WI38 (cell line): ENCODE measurements around the gene ACAD10.

ENCODE experiments used
- H3K4me3 ChIP-seq: 2 replicates; pipeline ENCODE4 v1.5.1; 2011; ENCODE audit warnings: low read depth, mild to moderate bottlenecking, control low read depth, low read length
- CTCF ChIP-seq: IDR thresholded peaks from 2 replicates; pipeline ENCODE4 v1.5.1; 2012; ENCODE audit warnings: low read depth, mild to moderate bottlenecking, control low read depth, low read length

The ACAD10 gene

GRCh38 chr12:111687255-111687654, 1.4 kb downstream of the ACAD10 start:
- TF ChIP-seq CTCF: no peak

DNA sequence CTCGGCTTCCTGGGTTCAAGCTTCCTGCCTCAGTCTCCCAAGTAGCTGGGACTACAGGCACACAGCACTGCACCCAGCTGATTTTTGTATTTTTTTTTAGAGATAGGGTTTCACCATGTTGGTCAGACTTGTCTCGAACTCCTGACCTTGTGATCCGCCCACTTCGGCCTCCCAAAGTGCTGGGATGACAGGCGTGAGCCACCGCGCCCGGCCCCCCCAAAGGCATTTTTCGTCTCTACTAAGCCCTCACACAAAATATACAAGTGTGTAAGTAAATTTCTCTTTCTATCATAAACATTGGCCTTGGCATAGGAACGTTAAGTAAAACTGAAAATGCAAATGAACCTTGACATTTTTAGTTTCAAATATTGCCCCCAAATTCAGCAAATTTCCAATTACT, 2.1 kb downstream of the ACAD10 start:
- H3K4me3 ChIP-seq: no peak overlapping the region
- TF ChIP-seq CTCF: no peak

More at GRCh38 chr12:111687255-111687654, 1.4 kb downstream of the ACAD10 start:
- H3K4me3 ChIP-seq: no peak overlapping the region

DNA sequence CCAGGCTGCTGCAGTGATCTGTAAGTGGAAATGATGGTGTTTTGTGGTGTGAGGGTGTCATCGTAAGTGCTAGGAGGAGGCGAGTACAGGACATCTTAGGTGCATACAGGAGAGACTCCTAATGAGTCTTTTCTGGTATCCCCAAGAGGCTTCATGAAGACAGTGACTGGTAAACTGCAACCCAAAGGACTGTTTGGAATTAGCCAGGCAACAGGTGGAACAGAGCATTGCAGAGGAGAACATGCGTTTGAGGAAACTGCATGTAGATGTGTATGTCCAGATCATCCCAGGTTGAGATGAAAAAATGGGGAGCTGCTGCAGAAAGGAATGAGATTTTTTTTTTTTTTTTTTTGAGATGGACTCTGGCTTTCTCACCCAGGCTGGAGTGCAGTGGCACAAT, 5.4 kb downstream of the ACAD10 start:
- no peak overlapping the region for H3K4me3 ChIP-seq
- TF ChIP-seq CTCF: no peak

- H3K4me3 ChIP-seq: no peak overlapping the region
- TF ChIP-seq CTCF: no peak
Observed at GRCh38 chr12:111692575-111693210, 6.8 kb downstream of the ACAD10 start.

- H3K4me3 ChIP-seq: no peak overlapping the region
- no peak for TF ChIP-seq CTCF
Observed at GRCh38 chr12:111693818-111694217, 8.0 kb downstream of the ACAD10 start.

DNA sequence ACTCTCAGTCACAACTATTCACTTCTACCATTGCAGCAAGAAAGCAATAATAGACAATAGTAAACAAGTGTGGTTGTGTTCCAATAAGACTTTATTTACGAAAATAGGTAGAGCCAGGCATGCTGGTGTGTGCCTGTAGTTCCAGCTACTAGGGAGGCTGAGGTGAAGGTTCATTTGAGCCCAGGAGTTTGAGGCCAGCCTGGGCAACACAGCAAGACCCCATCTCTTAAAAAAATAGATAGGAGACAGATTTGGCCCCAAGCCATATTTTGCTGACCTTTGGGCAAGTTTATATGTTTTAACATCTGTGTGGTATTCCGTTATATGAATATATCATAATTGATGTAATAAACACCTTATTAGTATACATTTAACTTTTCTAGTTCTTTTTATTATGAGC, 14.1 kb downstream of the ACAD10 start:
- no peak for TF ChIP-seq CTCF
- H3K4me3 ChIP-seq: no peak overlapping the region

- no peak for TF ChIP-seq CTCF
- no peak overlapping the region for H3K4me3 ChIP-seq
Observed at GRCh38 chr12:111705672-111706071, 19.8 kb downstream of the ACAD10 start.
